ENCODE results near the gene MPST. TPM values are rescaled to one million over a fixed set of nuclear protein-coding genes. Genes with fewer than 3 reads are reported as not detected.

The MPST gene
- total RNA-seq (1 to 10 TPM; 1.7 to 1.8 TPM), total RNA-seq (1.5 to 17.9 (median 4.4) reads per million in 172 experiments)
- 8.0 TPM for polyA plus RNA-seq (2013, experiment 1 of 2)
- polyA plus RNA-seq (2013, experiment 2 of 2) = 11.1 TPM

- POLR2A ChIA-PET = interaction anchor here (0.8 to 1.2 kb wide), 3 partner anchors 182 to 244 kb away, joined by 3 to 4 read pairs (median 3); partner anchors contain the start of gene IFT27
- H3K9me3 ChIP-seq (ENCODE audit: control insufficient read depth in 1 of 2, insufficient read depth in 1 of 2, low read length in 2 of 2) = no peaks in the 10 kb centered on the region
- H3K36me3 ChIP-seq (ENCODE audit: insufficient read depth, low read length) = no peaks in the 10 kb centered on the region
- no peaks in the 10 kb centered on the region for H3K36me3 Mint-ChIP-seq (ENCODE audit: low read depth)
- H3K27ac ChIP-seq (ENCODE audit: low read depth in 1 of 2, low read length in 2 of 2) = no peak within 1 kb of the TSS
- intact Hi-C loops (cut with DNase I, micrococcal nuclease) = loop anchor here in 1 of 2 experiments (10.0 kb wide), 1 partner anchor 75 kb away; no protein-coding TSS in a partner anchor
- H3K4me1 Mint-ChIP-seq (ENCODE audit: low read depth) = peaks cover 11% of the 10 kb centered on the region
- peak in 10 of 14 experiments; percentile 15 to 70 (median 36) for DNase-seq
- H3K27me3 ChIP-seq (ENCODE audit: control insufficient read depth in 1 of 2, insufficient read depth in 2 of 2, low read length in 2 of 2) = peaks cover 0 to 4% of the 10 kb centered on the region in 2 experiments
- peak; percentile 81 for ATAC-seq (ENCODE audit: poor library complexity)
- CTCF ChIA-PET = interaction anchor here (0.6 to 0.7 kb wide), 3 partner anchors 101 to 245 kb away, joined by 3 to 5 read pairs (median 5); no protein-coding TSS in a partner anchor
- H3K4me3 ChIP-seq (ENCODE audit: low read length) = peak within 1 kb of the TSS; percentile 64
- H3K27me3 Mint-ChIP-seq = peaks cover 13% of the 10 kb centered on the region
- TF ChIP-seq CTCF (IDR thresholded peaks at IDR 0.05) = no peak
- no peaks in the 10 kb centered on the region for H3K9me3 Mint-ChIP-seq
- H3K4me3 Mint-ChIP-seq = peak within 1 kb of the TSS; percentile 88
- H3K4me1 ChIP-seq (ENCODE audit: insufficient read depth, low read length) = peaks cover 29% of the 10 kb centered on the region
- no peak within 1 kb of the TSS for H3K27ac Mint-ChIP-seq
These were observed at the start of gene MPST, which contains the start of gene TST for GRCh38 chr22:37019309-37020191. MPST (plus strand) TSS chr22:37019742; CDS start chr22:37019837, 95 bp downstream. TST (minus strand) TSS chr22:37019447; CDS start chr22:37018732, 715 bp downstream.

GRCh38 chr22:36971341-36972125 lies 48.0 kb upstream of the MPST start:
- no peaks in the 10 kb centered on the region for H3K9me3 Mint-ChIP-seq
- ChIA-PET POLR2A (no interaction called here), CTCF (no interaction called here)
- no peak overlapping the region for H3K27ac Mint-ChIP-seq
- H3K36me3 Mint-ChIP-seq (ENCODE audit: low read depth) = no peaks in the 10 kb centered on the region
- H3K27ac ChIP-seq (ENCODE audit: low read depth in 1 of 2, low read length in 2 of 2) = no peak overlapping the region
- H3K36me3 ChIP-seq (ENCODE audit: insufficient read depth, low read length) = no peaks in the 10 kb centered on the region
- H3K27me3 ChIP-seq (ENCODE audit: control insufficient read depth in 1 of 2, insufficient read depth in 2 of 2, low read length in 2 of 2) = no peaks in the 10 kb centered on the region
- no peaks in the 10 kb centered on the region for H3K27me3 Mint-ChIP-seq
- intact Hi-C loops (cut with DNase I, micrococcal nuclease) = no loop called here
- no peak overlapping the region for H3K4me3 Mint-ChIP-seq
- H3K4me1 ChIP-seq (ENCODE audit: insufficient read depth, low read length) = no peaks in the 10 kb centered on the region
- H3K4me1 Mint-ChIP-seq (ENCODE audit: low read depth) = no peaks in the 10 kb centered on the region
- no peak for TF ChIP-seq CTCF (IDR thresholded peaks at IDR 0.05)
- H3K4me3 ChIP-seq (ENCODE audit: low read length) = no peak overlapping the region
- no peaks in the 10 kb centered on the region for H3K9me3 ChIP-seq (ENCODE audit: control insufficient read depth in 1 of 2, insufficient read depth in 1 of 2, low read length in 2 of 2)
- ATAC-seq (ENCODE audit: poor library complexity) = no peak
- no peak for DNase-seq

GRCh38 chr22:36976606-36977005 lies 42.9 kb upstream of the MPST start:
- POLR2A ChIA-PET = interaction anchor here (0.8 to 2.2 kb wide), 5 partner anchors 11 to 510 kb away, joined by 3 to 21 read pairs (median 3); partner anchors contain the start of genes IFT27 and MFNG
- no peak for TF ChIP-seq CTCF (IDR thresholded peaks at IDR 0.05)
- no peaks in the 10 kb centered on the region for H3K9me3 Mint-ChIP-seq
- Histone ChIP-seq H3K36me3 (ENCODE audit: insufficient read depth, low read length) (no peaks in the 10 kb centered on the region), H3K27ac (ENCODE audit: low read depth in 1 of 2, low read length in 2 of 2) (no peak overlapping the region), H3K9me3 (ENCODE audit: control insufficient read depth in 1 of 2, insufficient read depth in 1 of 2, low read length in 2 of 2) (no peaks in the 10 kb centered on the region), H3K4me3 (ENCODE audit: low read length) (no peak overlapping the region), H3K4me1 (ENCODE audit: insufficient read depth, low read length) (peaks cover 15% of the 10 kb centered on the region), H3K27me3 (ENCODE audit: control insufficient read depth in 1 of 2, insufficient read depth in 2 of 2, low read length in 2 of 2) (no peaks in the 10 kb centered on the region)
- DNase-seq (no peak), ATAC-seq (ENCODE audit: poor library complexity) (no peak)
- H3K4me3 Mint-ChIP-seq = peak overlapping the region; percentile 97
- intact Hi-C loops (cut with DNase I, micrococcal nuclease) = loop anchor here in 1 of 2 experiments (1.0 to 5.0 kb wide), 2 partner anchors 194 to 444 kb away; no protein-coding TSS in a partner anchor
- H3K4me1 Mint-ChIP-seq (ENCODE audit: low read depth) = peaks cover 8% of the 10 kb centered on the region
- CTCF ChIA-PET = interaction anchor here (0.8 to 3.1 kb wide), 13 partner anchors 11 to 1591 kb away, joined by 3 to 16 read pairs (median 4); partner anchors contain the start of genes IFT27 and IL2RB
- H3K27ac Mint-ChIP-seq = peak overlapping the region; percentile 38
- H3K27me3 Mint-ChIP-seq = no peaks in the 10 kb centered on the region
- H3K36me3 Mint-ChIP-seq (ENCODE audit: low read depth) = peaks cover 3% of the 10 kb centered on the region

Measured in CD4-positive, alpha-beta T cell (primary cell).